ENCODE results near the gene ZC3H13. TPM values are rescaled to one million over a fixed set of nuclear protein-coding genes. Genes with fewer than 3 reads are reported as not detected.
"Not testable (repeated sequence)": the region's sequence is repeated elsewhere in the genome, so short reads cannot be mapped to it uniquely, and the experiment has no call there.

The ZC3H13 gene
- total RNA-seq, 1 experiment from 2014 or later, result 24.7 TPM

GRCh38 chr13:45994752-45995151 is 57.8 kb downstream of the ZC3H13 start:
- no peak overlapping the region for H3K4me2 ChIP-seq (ENCODE audit: low read depth, low read length, poor library complexity, severe bottlenecking)
- no peak overlapping the region for H3K4me3 ChIP-seq (ENCODE audit: low read length)
- H3K9ac ChIP-seq (ENCODE audit: low read length), result no peak overlapping the region
- no peaks in the 10 kb centered on the region for H3K27me3 ChIP-seq (ENCODE audit: low read length)
- no peaks in the 10 kb centered on the region for H3K9me2 ChIP-seq (replicated peaks; ENCODE audit: insufficient read depth, low read length)
- peaks cover 11% of the 10 kb centered on the region; the same call in 1 of the 2 replicates for H3K36me3 ChIP-seq (ENCODE audit: insufficient read depth, low read length)
- H3K4me1 ChIP-seq (ENCODE audit: low read length), result no peaks in the 10 kb centered on the region
- peaks cover 72% of the 10 kb centered on the region for H3K79me2 ChIP-seq (ENCODE audit: low read length)
- H2AFZ ChIP-seq (ENCODE audit: low read length), result no peak overlapping the region
- H3K9me3 ChIP-seq (ENCODE audit: low read length), result no peaks in the 10 kb centered on the region
- no peak for DNase-seq
- H4K20me1 ChIP-seq (ENCODE audit: insufficient read depth, low read depth, low read length), result no peaks in the 10 kb centered on the region
- no peak overlapping the region for H3K27ac ChIP-seq (ENCODE audit: low read length)

- H3K27ac ChIP-seq (ENCODE audit: low read length), result no peak overlapping the region
- no peak overlapping the region for H2AFZ ChIP-seq (ENCODE audit: low read length)
- no peaks in the 10 kb centered on the region for H3K9me2 ChIP-seq (replicated peaks; ENCODE audit: insufficient read depth, low read length)
- peaks cover 56% of the 10 kb centered on the region for H3K79me2 ChIP-seq (ENCODE audit: low read length)
- no peaks in the 10 kb centered on the region for H3K9me3 ChIP-seq (ENCODE audit: low read length)
- no peak overlapping the region for H3K4me2 ChIP-seq (ENCODE audit: low read depth, low read length, poor library complexity, severe bottlenecking)
- DNase-seq, result no peak
- peaks cover 44% of the 10 kb centered on the region for H3K36me3 ChIP-seq (ENCODE audit: insufficient read depth, low read length)
- no peaks in the 10 kb centered on the region for H3K4me1 ChIP-seq (ENCODE audit: low read length)
- H4K20me1 ChIP-seq (ENCODE audit: insufficient read depth, low read depth, low read length), result no peaks in the 10 kb centered on the region
- H3K9ac ChIP-seq (ENCODE audit: low read length), result no peak overlapping the region
- H3K27me3 ChIP-seq (ENCODE audit: low read length), result no peaks in the 10 kb centered on the region
- H3K4me3 ChIP-seq (ENCODE audit: low read length), result no peak overlapping the region
These were observed 62.9 kb downstream of the ZC3H13 start for GRCh38 chr13:45989607-45990006.

- not testable (repeated sequence) for H3K27ac ChIP-seq (ENCODE audit: low read length); H4K20me1 ChIP-seq (ENCODE audit: insufficient read depth, low read depth, low read length); H3K9ac ChIP-seq (ENCODE audit: low read length); H2AFZ ChIP-seq (ENCODE audit: low read length); H3K4me2 ChIP-seq (ENCODE audit: low read depth, low read length, poor library complexity, severe bottlenecking); H3K27me3 ChIP-seq (ENCODE audit: low read length); H3K4me1 ChIP-seq (ENCODE audit: low read length); H3K9me3 ChIP-seq (ENCODE audit: low read length); DNase-seq; H3K4me3 ChIP-seq (ENCODE audit: low read length); H3K9me2 ChIP-seq (replicated peaks; ENCODE audit: insufficient read depth, low read length)
- Histone ChIP-seq H3K79me2 (ENCODE audit: low read length) (peaks cover 70% of the 10 kb centered on the region), H3K36me3 (ENCODE audit: insufficient read depth, low read length) (peaks cover 54% of the 10 kb centered on the region)
These were observed 71.4 kb downstream of the ZC3H13 start for GRCh38 chr13:45981127-45981526.

GRCh38 chr13:45975337-45975736 is 77.2 kb downstream of the ZC3H13 start:
- H3K36me3 ChIP-seq (ENCODE audit: insufficient read depth, low read length), result peaks cover 55% of the 10 kb centered on the region; the same call in 1 of the 2 replicates
- no peak overlapping the region for H2AFZ ChIP-seq (ENCODE audit: low read length)
- no peak overlapping the region for H3K4me2 ChIP-seq (ENCODE audit: low read depth, low read length, poor library complexity, severe bottlenecking)
- H3K79me2 ChIP-seq (ENCODE audit: low read length), result peaks cover 56% of the 10 kb centered on the region
- no peaks in the 10 kb centered on the region for H3K4me1 ChIP-seq (ENCODE audit: low read length)
- no peaks in the 10 kb centered on the region for H3K9me3 ChIP-seq (ENCODE audit: low read length)
- H3K27ac ChIP-seq (ENCODE audit: low read length), result no peak overlapping the region
- no peaks in the 10 kb centered on the region for H3K9me2 ChIP-seq (replicated peaks; ENCODE audit: insufficient read depth, low read length)
- no peak for DNase-seq
- H3K9ac ChIP-seq (ENCODE audit: low read length), result no peak overlapping the region
- no peaks in the 10 kb centered on the region for H3K27me3 ChIP-seq (ENCODE audit: low read length)
- H4K20me1 ChIP-seq (ENCODE audit: insufficient read depth, low read depth, low read length), result no peaks in the 10 kb centered on the region
- no peak overlapping the region for H3K4me3 ChIP-seq (ENCODE audit: low read length)

- no peaks in the 10 kb centered on the region for H3K9me3 ChIP-seq (ENCODE audit: low read length)
- H3K79me2 ChIP-seq (ENCODE audit: low read length), result peaks cover 51% of the 10 kb centered on the region
- H3K4me1 ChIP-seq (ENCODE audit: low read length), result no peaks in the 10 kb centered on the region
- H2AFZ ChIP-seq (ENCODE audit: low read length), result no peak overlapping the region
- H3K9me2 ChIP-seq (replicated peaks; ENCODE audit: insufficient read depth, low read length), result no peaks in the 10 kb centered on the region
- H3K36me3 ChIP-seq (ENCODE audit: insufficient read depth, low read length), result peaks cover 58% of the 10 kb centered on the region; the same call in 1 of the 2 replicates
- H3K27me3 ChIP-seq (ENCODE audit: low read length), result no peaks in the 10 kb centered on the region
- H4K20me1 ChIP-seq (ENCODE audit: insufficient read depth, low read depth, low read length), result no peaks in the 10 kb centered on the region
- H3K4me3 ChIP-seq (ENCODE audit: low read length), result no peak overlapping the region
- H3K27ac ChIP-seq (ENCODE audit: low read length), result no peak overlapping the region
- no peak overlapping the region for H3K9ac ChIP-seq (ENCODE audit: low read length)
- no peak overlapping the region for H3K4me2 ChIP-seq (ENCODE audit: low read depth, low read length, poor library complexity, severe bottlenecking)
- no peak for DNase-seq
These were observed 78.0 kb downstream of the ZC3H13 start for GRCh38 chr13:45974500-45974899.

- H4K20me1 ChIP-seq (ENCODE audit: insufficient read depth, low read depth, low read length), result no peaks in the 10 kb centered on the region
- H2AFZ ChIP-seq (ENCODE audit: low read length), result no peak overlapping the region
- H3K36me3 ChIP-seq (ENCODE audit: insufficient read depth, low read length), result peaks cover 70% of the 10 kb centered on the region
- no peaks in the 10 kb centered on the region for H3K27me3 ChIP-seq (ENCODE audit: low read length)
- no peak for DNase-seq
- H3K4me2 ChIP-seq (ENCODE audit: low read depth, low read length, poor library complexity, severe bottlenecking), result no peak overlapping the region
- H3K9me2 ChIP-seq (replicated peaks; ENCODE audit: insufficient read depth, low read length), result no peaks in the 10 kb centered on the region
- H3K4me1 ChIP-seq (ENCODE audit: low read length), result no peaks in the 10 kb centered on the region
- H3K4me3 ChIP-seq (ENCODE audit: low read length), result no peak overlapping the region
- H3K27ac ChIP-seq (ENCODE audit: low read length), result no peak overlapping the region
- H3K9me3 ChIP-seq (ENCODE audit: low read length), result no peaks in the 10 kb centered on the region
- no peak overlapping the region for H3K9ac ChIP-seq (ENCODE audit: low read length)
- H3K79me2 ChIP-seq (ENCODE audit: low read length), result peaks cover 26% of the 10 kb centered on the region
These were observed 85.0 kb downstream of the ZC3H13 start for GRCh38 chr13:45967589-45967988.

- Histone ChIP-seq H4K20me1 (ENCODE audit: insufficient read depth, low read depth, low read length) (no peaks in the 10 kb centered on the region), H3K9me3 (ENCODE audit: low read length) (no peaks in the 10 kb centered on the region), H3K4me3 (ENCODE audit: low read length) (no peak overlapping the region), H3K4me2 (ENCODE audit: low read depth, low read length, poor library complexity, severe bottlenecking) (no peak overlapping the region), H3K27me3 (ENCODE audit: low read length) (no peaks in the 10 kb centered on the region), H3K27ac (ENCODE audit: low read length) (no peak overlapping the region), H3K9me2 (replicated peaks; ENCODE audit: insufficient read depth, low read length) (no peaks in the 10 kb centered on the region), H3K36me3 (ENCODE audit: insufficient read depth, low read length) (peaks cover 65% of the 10 kb centered on the region), H3K9ac (ENCODE audit: low read length) (no peak overlapping the region), H3K79me2 (ENCODE audit: low read length) (peaks cover 18% of the 10 kb centered on the region), H3K4me1 (ENCODE audit: low read length) (no peaks in the 10 kb centered on the region), H2AFZ (ENCODE audit: low read length) (no peak overlapping the region)
- DNase-seq, result no peak
These were observed 85.8 kb downstream of the ZC3H13 start for GRCh38 chr13:45966715-45967114.

- H3K4me2 ChIP-seq (ENCODE audit: low read depth, low read length, poor library complexity, severe bottlenecking), result no peak overlapping the region
- H3K4me3 ChIP-seq (ENCODE audit: low read length), result no peak overlapping the region
- no peak overlapping the region for H3K9ac ChIP-seq (ENCODE audit: low read length)
- H3K79me2 ChIP-seq (ENCODE audit: low read length), result 0 out of 2 replicates have a peak, but pooled peaks cover 7% of the 10 kb centered on the region
- no peak for DNase-seq
- H3K27ac ChIP-seq (ENCODE audit: low read length), result no peak overlapping the region
- H3K9me2 ChIP-seq (replicated peaks; ENCODE audit: insufficient read depth, low read length), result no peaks in the 10 kb centered on the region
- no peaks in the 10 kb centered on the region for H3K9me3 ChIP-seq (ENCODE audit: low read length)
- H2AFZ ChIP-seq (ENCODE audit: low read length), result no peak overlapping the region
- H3K36me3 ChIP-seq (ENCODE audit: insufficient read depth, low read length), result peaks cover 49% of the 10 kb centered on the region; the same call in 1 of the 2 replicates
- no peaks in the 10 kb centered on the region for H3K27me3 ChIP-seq (ENCODE audit: low read length)
- no peaks in the 10 kb centered on the region for H4K20me1 ChIP-seq (ENCODE audit: insufficient read depth, low read depth, low read length)
- H3K4me1 ChIP-seq (ENCODE audit: low read length), result no peaks in the 10 kb centered on the region
These were observed 91.1 kb downstream of the ZC3H13 start for GRCh38 chr13:45961468-45961867.

All from Karpas-422 (cell line).